ENCODE measurements around the gene CLEC4A.
A peak's percentile ranks its signal among the peaks of the same experiment; 100 is the strongest.

Gene CLEC4A

DNA sequence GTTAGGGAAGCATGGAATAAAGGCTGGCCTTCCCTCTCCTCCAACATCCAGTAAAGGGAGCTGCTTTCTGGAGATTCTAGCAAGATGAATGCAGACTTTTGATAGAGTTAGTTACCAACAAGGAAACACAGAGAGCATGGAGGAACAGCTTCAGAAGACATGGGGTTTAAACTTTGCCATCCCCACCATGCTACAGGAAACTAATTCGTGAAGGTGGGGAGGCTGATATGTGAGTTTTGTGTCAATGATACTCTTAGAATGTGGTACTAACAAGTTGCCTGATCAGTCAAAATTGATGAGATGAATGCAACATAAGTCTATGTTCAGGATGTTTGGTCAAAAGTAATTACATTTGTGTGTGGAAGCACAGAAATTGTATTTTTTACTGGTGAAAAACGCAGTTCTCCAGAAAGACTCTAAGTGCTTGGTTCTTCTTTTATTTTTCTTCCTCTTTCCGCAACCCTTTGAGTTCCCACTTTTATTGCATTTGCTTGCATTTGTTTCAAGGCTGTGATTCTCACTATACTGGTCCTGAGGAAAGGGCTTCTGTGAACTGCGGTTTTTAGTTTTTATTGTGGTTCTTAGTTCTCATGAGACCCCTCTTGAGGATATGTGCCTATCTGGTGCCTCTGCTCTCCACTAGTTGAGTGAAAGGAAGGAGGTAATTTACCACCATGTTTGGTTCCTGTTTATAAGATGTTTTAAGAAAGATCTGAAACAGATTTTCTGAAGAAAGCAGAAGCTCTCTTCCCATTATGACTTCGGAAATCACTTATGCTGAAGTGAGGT, at the start of gene CLEC4A:
Gene CLEC4A (plus strand): TSS at position 494 of the 789 bp plus-strand sequence. CDS start 262 bp downstream, at position 756.
- H3K4me3 ChIP-seq (ENCODE audit: low read depth, low read length): no peak within 1 kb of the TSS
- H3K4me1 ChIP-seq: no peaks in the 10 kb centered on the region
- no peaks in the 10 kb centered on the region for H3K36me3 ChIP-seq (ENCODE audit: control insufficient read depth, insufficient read depth, low read length)
- H3K4me2 ChIP-seq (ENCODE audit: low read length): no peak within 1 kb of the TSS
- H3K79me2 ChIP-seq: no peaks in the 10 kb centered on the region
- H3K27ac ChIP-seq: no peak within 1 kb of the TSS
- TF ChIP-seq, protein P1, sequence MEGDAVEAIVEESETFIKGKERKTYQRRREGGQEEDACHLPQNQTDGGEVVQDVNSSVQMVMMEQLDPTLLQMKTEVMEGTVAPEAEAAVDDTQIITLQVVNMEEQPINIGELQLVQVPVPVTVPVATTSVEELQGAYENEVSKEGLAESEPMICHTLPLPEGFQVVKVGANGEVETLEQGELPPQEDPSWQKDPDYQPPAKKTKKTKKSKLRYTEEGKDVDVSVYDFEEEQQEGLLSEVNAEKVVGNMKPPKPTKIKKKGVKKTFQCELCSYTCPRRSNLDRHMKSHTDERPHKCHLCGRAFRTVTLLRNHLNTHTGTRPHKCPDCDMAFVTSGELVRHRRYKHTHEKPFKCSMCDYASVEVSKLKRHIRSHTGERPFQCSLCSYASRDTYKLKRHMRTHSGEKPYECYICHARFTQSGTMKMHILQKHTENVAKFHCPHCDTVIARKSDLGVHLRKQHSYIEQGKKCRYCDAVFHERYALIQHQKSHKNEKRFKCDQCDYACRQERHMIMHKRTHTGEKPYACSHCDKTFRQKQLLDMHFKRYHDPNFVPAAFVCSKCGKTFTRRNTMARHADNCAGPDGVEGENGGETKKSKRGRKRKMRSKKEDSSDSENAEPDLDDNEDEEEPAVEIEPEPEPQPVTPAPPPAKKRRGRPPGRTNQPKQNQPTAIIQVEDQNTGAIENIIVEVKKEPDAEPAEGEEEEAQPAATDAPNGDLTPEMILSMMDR (IDR thresholded peaks at IDR 0.05): no peak
- H3K27me3 ChIP-seq (ENCODE audit: control insufficient read depth, insufficient read depth, low read length): no peaks in the 10 kb centered on the region
- no peaks in the 10 kb centered on the region for H3K9me3 ChIP-seq (ENCODE audit: control insufficient read depth, low read length)
- no peak within 1 kb of the TSS for H3K9ac ChIP-seq
- H2AFZ ChIP-seq: no peak within 1 kb of the TSS

DNA sequence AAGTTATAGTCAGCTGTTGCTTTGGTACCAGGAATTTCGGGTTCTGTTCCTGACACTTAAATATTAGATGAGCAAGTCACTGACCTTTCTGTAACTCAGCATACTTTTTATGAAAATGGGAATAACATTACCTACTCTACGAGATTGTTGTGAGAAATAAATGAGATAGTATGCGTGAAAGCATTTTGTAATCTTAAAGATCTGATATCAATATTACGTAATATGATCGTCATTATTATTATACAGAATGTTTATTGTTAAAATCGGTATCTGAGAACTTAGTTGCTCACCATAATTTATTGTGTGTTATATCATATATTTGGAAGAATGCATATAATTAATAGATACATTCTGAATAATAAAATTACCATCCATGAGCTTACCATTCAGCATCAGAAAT, 47.5 kb upstream of the CLEC4A start:
- Histone ChIP-seq H3K4me1 (peaks cover 9% of the 10 kb centered on the region), H2AFZ (no peak overlapping the region), H3K9me3 (ENCODE audit: control insufficient read depth, low read length) (no peaks in the 10 kb centered on the region), H3K9ac (no peak overlapping the region), H3K36me3 (ENCODE audit: control insufficient read depth, insufficient read depth, low read length) (no peaks in the 10 kb centered on the region), H3K27me3 (ENCODE audit: control insufficient read depth, insufficient read depth, low read length) (no peaks in the 10 kb centered on the region), H3K27ac (no peak overlapping the region), H3K4me2 (ENCODE audit: low read length) (no peak overlapping the region), H3K79me2 (peaks cover 10% of the 10 kb centered on the region), H3K4me3 (ENCODE audit: low read depth, low read length) (no peak overlapping the region)
- TF ChIP-seq, protein P1 (IDR thresholded peaks at IDR 0.05): no peak

DNA sequence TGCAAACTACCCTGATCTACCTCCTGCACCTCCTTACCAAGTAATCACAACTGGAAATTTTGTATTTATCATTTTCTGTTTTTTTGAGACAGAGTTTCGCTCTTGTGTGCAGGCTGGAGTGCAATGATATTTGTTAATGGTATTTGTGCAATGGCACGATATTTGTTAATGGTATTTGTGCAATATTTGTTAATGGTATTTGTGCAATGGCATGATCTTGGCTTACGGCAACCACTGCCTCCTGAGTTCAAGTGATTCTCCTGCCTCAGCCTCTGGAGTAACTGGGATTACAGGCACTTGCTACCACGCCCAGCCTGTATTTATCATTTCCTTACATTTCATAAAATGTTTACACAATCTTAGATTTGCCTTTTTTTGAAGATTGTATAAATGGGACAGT, 47.1 kb upstream of the CLEC4A start:
- peaks cover 10% of the 10 kb centered on the region for H3K79me2 ChIP-seq
- TF ChIP-seq, protein P1 (IDR thresholded peaks at IDR 0.05): no peak
- no peaks in the 10 kb centered on the region for H3K36me3 ChIP-seq (ENCODE audit: control insufficient read depth, insufficient read depth, low read length)
- no peak overlapping the region for H3K4me3 ChIP-seq (ENCODE audit: low read depth, low read length)
- H3K27me3 ChIP-seq (ENCODE audit: control insufficient read depth, insufficient read depth, low read length): no peaks in the 10 kb centered on the region
- peaks cover 9% of the 10 kb centered on the region for H3K4me1 ChIP-seq
- H3K27ac ChIP-seq: no peak overlapping the region
- no peak overlapping the region for H3K4me2 ChIP-seq (ENCODE audit: low read length)
- no peak overlapping the region for H2AFZ ChIP-seq
- H3K9me3 ChIP-seq (ENCODE audit: control insufficient read depth, low read length): no peaks in the 10 kb centered on the region
- no peak overlapping the region for H3K9ac ChIP-seq

DNA sequence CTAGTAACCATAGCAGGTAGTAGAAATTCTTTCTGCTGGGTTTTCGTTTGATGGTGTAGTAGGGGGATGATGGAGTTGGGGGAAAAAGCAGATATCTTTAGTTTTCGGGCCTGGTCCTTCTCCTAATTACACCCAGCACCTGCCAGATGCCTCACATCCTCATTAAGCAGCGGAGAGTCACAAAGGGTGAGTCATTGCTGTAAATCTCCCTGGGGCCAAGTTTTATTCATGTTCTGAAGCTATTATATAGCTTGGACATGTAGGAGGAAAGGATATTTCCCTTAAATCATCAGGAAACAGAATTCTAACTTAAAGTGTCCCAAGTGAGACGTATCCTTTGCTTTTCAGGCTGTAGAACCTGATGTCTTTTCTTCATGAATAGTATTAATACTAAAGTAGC, 46.2 kb upstream of the CLEC4A start:
- H3K4me2 ChIP-seq (ENCODE audit: low read length): no peak overlapping the region
- no peak overlapping the region for H3K9ac ChIP-seq
- peaks cover 9% of the 10 kb centered on the region for H3K4me1 ChIP-seq
- H3K79me2 ChIP-seq: peaks cover 10% of the 10 kb centered on the region
- TF ChIP-seq, protein P1 (IDR thresholded peaks at IDR 0.05): no peak
- no peaks in the 10 kb centered on the region for H3K36me3 ChIP-seq (ENCODE audit: control insufficient read depth, insufficient read depth, low read length)
- H3K4me3 ChIP-seq (ENCODE audit: low read depth, low read length): no peak overlapping the region
- H3K27ac ChIP-seq: no peak overlapping the region
- H3K9me3 ChIP-seq (ENCODE audit: control insufficient read depth, low read length): no peaks in the 10 kb centered on the region
- H2AFZ ChIP-seq: no peak overlapping the region
- no peaks in the 10 kb centered on the region for H3K27me3 ChIP-seq (ENCODE audit: control insufficient read depth, insufficient read depth, low read length)

DNA sequence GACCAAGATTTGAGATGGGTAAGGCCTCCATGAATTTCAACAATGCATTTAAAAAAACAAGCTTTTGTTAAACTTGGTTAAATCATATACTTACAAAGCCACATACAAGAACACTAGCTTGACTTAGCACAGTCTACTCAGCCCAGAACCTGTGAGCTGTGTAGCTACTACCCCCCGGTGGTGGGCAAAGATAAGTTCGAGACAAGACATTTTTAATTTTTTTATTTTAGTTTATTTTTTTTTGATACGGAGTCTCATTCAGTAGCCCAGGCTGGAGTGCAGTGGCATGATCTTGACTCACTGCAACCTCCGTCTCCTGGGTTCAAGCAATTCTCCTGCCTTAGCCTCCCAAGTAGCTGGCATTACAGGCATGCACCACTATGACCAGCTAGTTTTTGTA, 45.0 kb upstream of the CLEC4A start:
- H3K4me3 ChIP-seq (ENCODE audit: low read depth, low read length): no peak overlapping the region
- no peak overlapping the region for H3K4me2 ChIP-seq (ENCODE audit: low read length)
- H2AFZ ChIP-seq: peak overlapping the region; percentile 57
- H3K27me3 ChIP-seq (ENCODE audit: control insufficient read depth, insufficient read depth, low read length): no peaks in the 10 kb centered on the region
- no peak overlapping the region for H3K9ac ChIP-seq
- H3K4me1 ChIP-seq: peaks cover 9% of the 10 kb centered on the region
- no peaks in the 10 kb centered on the region for H3K9me3 ChIP-seq (ENCODE audit: control insufficient read depth, low read length)
- peaks cover 14% of the 10 kb centered on the region for H3K79me2 ChIP-seq
- H3K36me3 ChIP-seq (ENCODE audit: control insufficient read depth, insufficient read depth, low read length): no peaks in the 10 kb centered on the region
- no peak overlapping the region for H3K27ac ChIP-seq
- TF ChIP-seq, protein P1 (IDR thresholded peaks at IDR 0.05): peak; percentile 41

Measured in parathyroid adenoma (tissue), 2 donors.